GM21528 (cell line): ENCODE data around the gene DCC.

Source experiments
- ATAC-seq: cut with Tn5 transposase; IDR thresholded peaks from one replicate; pipeline ENCODE4 v1.9.1; 2021; ENCODE audit warnings: mild to moderate bottlenecking, moderate library complexity; ENCODE audit not compliant: unreplicated experiment, low FRiP score

The DCC gene

GRCh38 chr18:53534203-53534602, 1194.2 kb downstream of the DCC start:
- no peak for ATAC-seq

DNA sequence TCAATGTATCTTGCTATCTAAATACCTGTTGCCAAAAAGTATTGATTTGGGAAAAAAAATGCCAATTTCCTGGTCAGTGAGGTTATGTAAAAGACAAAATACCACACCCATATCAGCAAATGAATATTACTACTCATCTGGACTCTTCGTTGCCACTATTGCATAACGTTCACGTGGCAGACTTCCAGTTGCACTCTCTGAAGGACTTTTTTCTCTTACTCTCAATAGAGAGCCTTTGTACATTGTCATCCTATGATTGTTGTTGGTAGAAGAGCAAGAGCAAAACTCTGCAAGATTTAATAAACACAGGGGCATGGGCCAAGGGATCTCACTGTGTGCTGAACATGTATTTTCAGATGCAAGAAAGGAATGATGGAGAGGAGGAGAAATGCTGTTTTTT, 1194.7 kb downstream of the DCC start:
- ATAC-seq: no peak

DNA sequence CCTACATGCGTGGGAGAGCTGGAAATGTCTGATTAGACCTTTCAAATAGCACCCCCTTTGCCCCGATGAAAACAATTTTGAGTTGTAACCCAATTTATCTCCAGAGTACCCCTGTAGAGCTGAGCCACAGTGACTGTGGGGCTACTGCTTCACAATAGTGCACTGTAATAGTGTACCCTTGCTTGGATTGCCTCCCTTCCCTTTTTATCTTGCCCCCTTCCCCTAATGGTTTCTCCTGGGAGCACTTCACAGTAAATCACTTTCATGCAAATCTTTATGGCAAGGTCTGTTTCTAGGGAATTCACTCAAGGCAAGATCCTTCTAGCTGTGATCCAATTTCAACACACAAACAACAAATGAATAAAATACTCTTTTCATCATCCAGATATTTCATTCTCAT, 1196.9 kb downstream of the DCC start:
- no peak for ATAC-seq

GRCh38 chr18:53541924-53542323, 1201.9 kb downstream of the DCC start:
- no peak for ATAC-seq

- ATAC-seq: no peak
Measured at GRCh38 chr18:53543711-53544110, 1203.7 kb downstream of the DCC start.

DNA sequence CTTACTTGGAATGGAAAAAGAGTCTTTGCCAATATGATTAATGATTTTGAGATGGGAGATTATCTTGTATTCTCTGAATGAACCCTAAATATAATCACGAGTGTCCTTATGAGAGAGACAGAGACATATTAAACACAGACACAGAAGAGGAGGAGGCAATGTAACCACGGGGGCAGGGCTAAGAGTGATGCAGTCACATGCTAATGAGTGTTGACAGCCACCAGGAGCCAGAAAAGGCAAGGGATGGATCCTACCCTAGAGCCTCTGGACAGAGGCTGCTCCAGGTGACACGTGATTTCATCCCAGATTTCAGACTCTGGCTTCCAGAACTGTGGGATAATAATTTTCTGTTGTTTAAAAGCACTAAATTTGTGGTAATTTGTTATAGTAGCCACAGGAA, 1204.9 kb downstream of the DCC start:
- ATAC-seq: no peak

- ATAC-seq: no peak
Measured at GRCh38 chr18:53551868-53552426, 1212.0 kb downstream of the DCC start.

DNA sequence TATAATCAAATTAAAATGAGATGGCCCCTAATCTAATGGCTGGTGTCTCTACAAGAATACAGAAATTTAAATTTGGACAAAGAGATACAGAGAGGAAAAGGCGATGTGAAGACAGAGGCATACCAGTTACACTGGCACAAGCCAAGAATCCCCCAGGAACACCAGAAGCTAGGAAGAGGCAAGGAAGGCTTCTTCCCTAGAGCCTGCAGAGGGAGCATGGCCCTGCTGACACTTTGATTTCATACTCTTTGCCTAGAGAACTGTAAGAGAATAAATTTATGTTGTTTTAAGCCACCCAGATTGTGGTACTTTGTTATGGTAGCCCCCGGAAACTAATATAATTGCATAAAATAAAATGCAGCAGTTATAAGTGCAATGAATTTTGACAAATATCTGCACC, 1213.0 kb downstream of the DCC start:
- no peak for ATAC-seq

DNA sequence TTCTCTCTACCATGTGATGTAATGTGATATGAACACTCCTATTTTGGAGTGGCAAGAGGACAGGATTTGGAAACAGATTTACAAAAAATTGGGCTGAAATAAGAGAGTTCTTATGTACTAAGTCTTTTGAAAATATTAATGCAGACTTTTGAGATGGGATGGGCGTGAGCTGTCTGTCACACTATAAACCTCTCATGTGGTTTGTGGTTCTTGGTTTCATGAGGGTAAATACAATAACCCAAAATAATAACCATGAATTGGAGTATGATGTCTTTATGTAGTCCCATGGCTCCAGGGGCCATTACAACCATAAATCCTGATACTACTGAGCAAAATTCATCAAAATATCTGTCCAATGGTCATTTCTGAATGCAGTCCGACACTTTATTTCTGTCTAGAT, 1216.5 kb downstream of the DCC start:
- ATAC-seq: no peak

DNA sequence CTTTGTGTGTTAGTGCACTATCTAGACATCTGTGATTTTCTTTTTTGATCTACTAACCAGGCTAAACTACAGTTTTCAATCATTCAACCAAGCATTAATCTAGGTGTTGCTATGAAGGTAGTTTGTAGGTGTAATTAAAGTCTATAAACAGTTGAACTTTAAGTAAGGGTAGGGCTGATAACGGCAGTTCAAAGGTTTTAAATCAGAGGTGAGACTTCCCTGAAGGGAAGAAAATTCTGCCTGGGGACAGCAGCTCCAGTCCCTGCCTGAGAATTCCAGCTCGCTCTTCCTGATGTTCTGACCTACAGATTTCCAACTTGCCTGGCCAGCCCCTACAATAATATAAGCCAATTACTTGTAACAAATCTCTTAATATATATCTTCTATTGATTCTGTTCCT, 1220.5 kb downstream of the DCC start:
- ATAC-seq: no peak

DNA sequence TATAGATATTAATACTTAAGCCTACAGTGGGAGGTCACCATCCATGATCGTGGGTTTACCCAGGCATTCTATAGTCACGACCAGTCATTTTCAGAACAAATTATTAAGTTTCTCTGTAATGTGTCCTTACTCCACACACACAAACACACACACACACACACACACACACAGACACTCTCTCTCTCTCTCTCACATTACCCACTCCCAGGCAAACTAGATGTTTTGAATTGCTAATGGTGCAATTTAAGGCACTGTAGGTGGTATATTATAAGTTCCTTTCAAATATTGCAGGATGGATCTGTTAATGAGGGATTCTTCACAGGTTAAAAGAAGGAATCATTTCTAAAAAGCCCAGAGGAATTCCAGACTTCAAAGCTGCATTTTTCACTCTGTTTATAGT, 1226.6 kb downstream of the DCC start:
- no peak for ATAC-seq

GRCh38 chr18:53567929-53568574, 1228.1 kb downstream of the DCC start:
- ATAC-seq: no peak
